HT1080 (cell line): Measurements from ENCODE around the gene ABCA7. TPM values are rescaled to one million over a fixed set of nuclear protein-coding genes. Genes with fewer than 3 reads are reported as not detected.

ENCODE experiments used
- DNase-seq: peaks from one replicate; pipeline ENCODE4 v3.0.0-alpha.2; 2015; ENCODE audit warnings: low read depth
- polyA plus RNA-seq, 2 experiments: library from polyadenylated mRNA; depleted of rRNA; stranded (reverse); fragments of >200 nt; gene quantifications; 2 replicates each; pipeline ENCODE4 v1.2.3, GENCODE V29; 2015
- total RNA-seq: library from RNA; depleted of rRNA; stranded (reverse); fragments of >200 nt; shearing (Covaris generic); gene quantifications from 2 replicates; pipeline ENCODE4 v1.2.3, GENCODE V29; 2014; rRNA removed

The ABCA7 gene
- 2.0 and 3.0 TPM in 2 replicates for total RNA-seq
- 1.1 and 3.2 TPM in 2 replicates for polyA plus RNA-seq (2015; cell fraction: cytosol; rRNA removed)
- 14.4 and 14.9 TPM in 2 replicates for polyA plus RNA-seq (2015; cell fraction: nucleus; rRNA removed)

- peak; percentile 96 for DNase-seq
Measured at GRCh38 chr19:1039646-1040475, at the start of gene ABCA7. ABCA7 (plus strand) TSS chr19:1040107; CDS start chr19:1041362, 1,255 bp downstream.

GRCh38 chr19:990119-990571, 49.8 kb upstream of the ABCA7 start:
- no peak for DNase-seq

GRCh38 chr19:990746-991145, 49.2 kb upstream of the ABCA7 start:
- DNase-seq = no peak

- DNase-seq = no peak
Measured at GRCh38 chr19:991174-991931, 48.6 kb upstream of the ABCA7 start.

GRCh38 chr19:991932-992669, 47.8 kb upstream of the ABCA7 start:
- no peak for DNase-seq

GRCh38 chr19:992670-993055, 47.2 kb upstream of the ABCA7 start:
- DNase-seq = no peak

GRCh38 chr19:993361-993830, 46.5 kb upstream of the ABCA7 start:
- DNase-seq = no peak

GRCh38 chr19:993831-994393, 46.0 kb upstream of the ABCA7 start:
- DNase-seq = no peak

GRCh38 chr19:994516-994915, 45.4 kb upstream of the ABCA7 start:
- no peak for DNase-seq

GRCh38 chr19:995051-995827, 44.7 kb upstream of the ABCA7 start:
- no peak for DNase-seq

- no peak for DNase-seq
Measured at GRCh38 chr19:996051-996838, 43.7 kb upstream of the ABCA7 start.

- no peak for DNase-seq
Measured at GRCh38 chr19:998064-998463, 41.8 kb upstream of the ABCA7 start.

GRCh38 chr19:999379-999719, 40.6 kb upstream of the ABCA7 start:
- DNase-seq = no peak

- peak; percentile 50 for DNase-seq
Measured at GRCh38 chr19:1000095-1000494, 39.8 kb upstream of the ABCA7 start, which contains the start of gene GRIN3B. GRIN3B (plus strand) TSS chr19:1000419; CDS start chr19:1000438, 19 bp downstream.

- no peak for DNase-seq
Measured at GRCh38 chr19:1000591-1001537, 39.0 kb upstream of the ABCA7 start.

GRCh38 chr19:1001538-1002166, 38.3 kb upstream of the ABCA7 start:
- DNase-seq = peak; percentile 24

GRCh38 chr19:1002600-1002999, 37.3 kb upstream of the ABCA7 start:
- DNase-seq = no peak

GRCh38 chr19:1003283-1003682, 36.6 kb upstream of the ABCA7 start:
- DNase-seq = no peak
